NCI-H2029 treated with DMSO at 0.1 percent for 48 hours (cell line): ENCODE results near the gene ZBTB7C.
A peak's percentile ranks its signal among the peaks of the same experiment; 100 is the strongest.

Experiments
- DNase-seq: peaks from one replicate; lab custom pipeline; 2025; lab: John Stamatoyannopoulos, UW

The ZBTB7C gene

GRCh38 chr18:48418539-48419276, 9.5 kb upstream of the ZBTB7C start:
- DNase-seq: peak; percentile 62

- DNase-seq: no peak
Measured at GRCh38 chr18:48417985-48418384, 8.8 kb upstream of the ZBTB7C start.

- no peak for DNase-seq
Measured at GRCh38 chr18:48413342-48413741, 4.2 kb upstream of the ZBTB7C start.

GRCh38 chr18:48412339-48412929, 3.3 kb upstream of the ZBTB7C start:
- no peak for DNase-seq

GRCh38 chr18:48410095-48410920, 1.1 kb upstream of the ZBTB7C start:
- DNase-seq: peak; percentile 43

- no peak for DNase-seq
Measured at GRCh38 chr18:48409591-48410094, 460 bp upstream of the ZBTB7C start.

GRCh38 chr18:48408111-48408726, 964 bp downstream of the ZBTB7C start:
- no peak for DNase-seq

GRCh38 chr18:48407358-48407757, 1.8 kb downstream of the ZBTB7C start:
- DNase-seq: no peak

- DNase-seq: no peak
Measured at GRCh38 chr18:48405978-48406377, 3.2 kb downstream of the ZBTB7C start.

GRCh38 chr18:48404716-48405507, 4.3 kb downstream of the ZBTB7C start:
- no peak for DNase-seq

- no peak for DNase-seq
Measured at GRCh38 chr18:48402953-48403352, 6.2 kb downstream of the ZBTB7C start.

- DNase-seq: no peak
Measured at GRCh38 chr18:48399303-48400075, 9.7 kb downstream of the ZBTB7C start.

GRCh38 chr18:48398074-48398473, 11.1 kb downstream of the ZBTB7C start:
- DNase-seq: no peak

- no peak for DNase-seq
Measured at GRCh38 chr18:48397021-48397420, 12.2 kb downstream of the ZBTB7C start.

GRCh38 chr18:48396561-48396960, 12.6 kb downstream of the ZBTB7C start:
- no peak for DNase-seq

GRCh38 chr18:48395646-48396045, 13.5 kb downstream of the ZBTB7C start:
- no peak for DNase-seq

- no peak for DNase-seq
Measured at GRCh38 chr18:48394176-48394575, 15.0 kb downstream of the ZBTB7C start.

GRCh38 chr18:48393776-48394175, 15.4 kb downstream of the ZBTB7C start:
- no peak for DNase-seq

GRCh38 chr18:48393170-48393569, 16.0 kb downstream of the ZBTB7C start:
- DNase-seq: no peak

GRCh38 chr18:48392268-48392667, 16.9 kb downstream of the ZBTB7C start:
- DNase-seq: no peak

- no peak for DNase-seq
Measured at GRCh38 chr18:48391868-48392267, 17.3 kb downstream of the ZBTB7C start.
